ENCODE measurements around the gene WDTC1. TPM values are rescaled to one million over a fixed set of nuclear protein-coding genes. Genes with fewer than 3 reads are reported as not detected.

Gene WDTC1
- total RNA-seq, 1 donor from 2014 or later, result 50.4 TPM

- H3K4me3 Mint-ChIP-seq (ENCODE audit: unreplicated experiment), result no peak overlapping the region
- H3K27me3 Mint-ChIP-seq (ENCODE audit: unreplicated experiment), result no peaks in the 10 kb centered on the region
- DNase-seq (ENCODE audit: extremely low spot score, unreplicated experiment), result no peak
- H3K36me3 Mint-ChIP-seq (ENCODE audit: unreplicated experiment), result peaks cover 16% of the 10 kb centered on the region
- TF ChIP-seq CTCF (IDR thresholded peaks at IDR 0.05), result no peak
- H3K27ac Mint-ChIP-seq (ENCODE audit: unreplicated experiment), result peak overlapping the region; percentile 97
- H3K9me3 Mint-ChIP-seq (ENCODE audit: unreplicated experiment), result no peaks in the 10 kb centered on the region
- peaks cover 46% of the 10 kb centered on the region for H3K4me1 Mint-ChIP-seq (ENCODE audit: unreplicated experiment)
Observed at GRCh38 chr1:27301582-27302199, 67.3 kb downstream of the WDTC1 start.

- peaks cover 52% of the 10 kb centered on the region for H3K4me1 Mint-ChIP-seq (ENCODE audit: unreplicated experiment)
- no peak overlapping the region for H3K4me3 Mint-ChIP-seq (ENCODE audit: unreplicated experiment)
- no peak overlapping the region for H3K27ac Mint-ChIP-seq (ENCODE audit: unreplicated experiment)
- DNase-seq (ENCODE audit: extremely low spot score, unreplicated experiment), result no peak
- TF ChIP-seq CTCF (IDR thresholded peaks at IDR 0.05), result no peak
- no peaks in the 10 kb centered on the region for H3K9me3 Mint-ChIP-seq (ENCODE audit: unreplicated experiment)
- peaks cover 19% of the 10 kb centered on the region for H3K36me3 Mint-ChIP-seq (ENCODE audit: unreplicated experiment)
- H3K27me3 Mint-ChIP-seq (ENCODE audit: unreplicated experiment), result no peaks in the 10 kb centered on the region
Observed at GRCh38 chr1:27302612-27303011, 68.2 kb downstream of the WDTC1 start.

GRCh38 chr1:27303509-27303908 is 69.1 kb downstream of the WDTC1 start:
- Mint-ChIP-seq H3K9me3 (ENCODE audit: unreplicated experiment) (no peaks in the 10 kb centered on the region), H3K27ac (ENCODE audit: unreplicated experiment) (no peak overlapping the region), H3K36me3 (ENCODE audit: unreplicated experiment) (peaks cover 14% of the 10 kb centered on the region), H3K27me3 (ENCODE audit: unreplicated experiment) (no peaks in the 10 kb centered on the region), H3K4me1 (ENCODE audit: unreplicated experiment) (peaks cover 44% of the 10 kb centered on the region), H3K4me3 (ENCODE audit: unreplicated experiment) (no peak overlapping the region)
- no peak for DNase-seq (ENCODE audit: extremely low spot score, unreplicated experiment)
- TF ChIP-seq CTCF (IDR thresholded peaks at IDR 0.05), result no peak

- no peak for DNase-seq (ENCODE audit: extremely low spot score, unreplicated experiment)
- H3K27me3 Mint-ChIP-seq (ENCODE audit: unreplicated experiment), result no peaks in the 10 kb centered on the region
- H3K36me3 Mint-ChIP-seq (ENCODE audit: unreplicated experiment), result peaks cover 14% of the 10 kb centered on the region
- no peak for TF ChIP-seq CTCF (IDR thresholded peaks at IDR 0.05)
- H3K4me1 Mint-ChIP-seq (ENCODE audit: unreplicated experiment), result peaks cover 19% of the 10 kb centered on the region
- H3K27ac Mint-ChIP-seq (ENCODE audit: unreplicated experiment), result no peak overlapping the region
- H3K9me3 Mint-ChIP-seq (ENCODE audit: unreplicated experiment), result no peaks in the 10 kb centered on the region
- no peak overlapping the region for H3K4me3 Mint-ChIP-seq (ENCODE audit: unreplicated experiment)
Observed at GRCh38 chr1:27306071-27306470, 71.6 kb downstream of the WDTC1 start.

DNA sequence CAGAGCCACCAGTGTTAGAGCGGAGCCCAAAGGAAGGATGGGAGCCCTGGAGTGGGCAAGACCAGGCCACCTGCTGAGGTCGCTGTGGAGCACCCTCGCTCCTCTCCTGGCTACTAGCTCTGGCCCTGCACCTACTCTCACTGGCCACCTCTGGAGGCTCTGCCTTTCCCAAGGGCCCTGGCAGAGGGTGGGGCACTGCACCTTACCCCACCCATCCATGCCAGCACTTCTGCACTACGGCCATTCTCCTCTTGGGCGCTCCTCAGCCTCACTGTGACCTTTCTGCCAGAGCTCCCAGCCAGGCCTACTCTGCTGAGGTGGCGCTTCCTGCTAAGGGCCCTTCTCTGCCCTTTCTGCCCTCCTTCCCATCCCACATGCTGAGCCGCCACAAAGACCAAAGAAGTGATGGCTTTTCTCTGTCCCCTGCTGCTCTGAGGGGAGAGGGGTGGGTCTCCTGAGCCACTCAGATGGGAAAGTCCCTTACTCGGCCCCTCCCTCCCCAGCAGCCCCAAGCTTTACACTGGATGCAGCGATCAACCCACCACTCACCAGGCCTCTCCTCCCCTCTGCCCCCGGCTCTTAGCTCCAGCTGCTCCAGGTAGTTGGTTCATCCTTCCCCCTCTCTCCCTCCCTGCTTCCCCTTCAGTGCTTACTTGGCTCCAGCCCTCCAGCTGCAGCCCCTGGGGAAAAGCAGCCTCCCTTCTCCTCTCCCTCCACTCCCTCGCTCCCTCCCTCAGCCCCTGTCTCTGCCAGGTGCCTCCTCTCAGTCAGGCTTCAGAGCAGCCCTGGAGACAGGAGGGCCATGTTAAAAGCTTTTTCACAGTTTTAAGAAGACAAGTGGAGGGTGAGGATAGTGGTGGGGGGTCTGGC is 72.7 kb downstream of the WDTC1 start:
- Mint-ChIP-seq H3K27me3 (ENCODE audit: unreplicated experiment) (no peaks in the 10 kb centered on the region), H3K36me3 (ENCODE audit: unreplicated experiment) (peaks cover 12% of the 10 kb centered on the region), H3K9me3 (ENCODE audit: unreplicated experiment) (no peaks in the 10 kb centered on the region), H3K4me3 (ENCODE audit: unreplicated experiment) (no peak overlapping the region), H3K27ac (ENCODE audit: unreplicated experiment) (no peak overlapping the region), H3K4me1 (ENCODE audit: unreplicated experiment) (peaks cover 9% of the 10 kb centered on the region)
- TF ChIP-seq CTCF (IDR thresholded peaks at IDR 0.05), result no peak
- DNase-seq (ENCODE audit: extremely low spot score, unreplicated experiment), result no peak
